ENCODE results near the gene ZNF345.

The ZNF345 gene

GRCh38 chr19:36850559-36851442 is at the start of gene ZNF345:
TSS of gene ZNF345 (plus strand) at chr19:36850876. CDS start at chr19:36876831, 25,955 bp downstream.
- peaks cover 27% of the 10 kb centered on the region for H3K9me3 Mint-ChIP-seq
- H3K27me3 Mint-ChIP-seq (ENCODE audit: low read depth) = no peaks in the 10 kb centered on the region
- peaks cover 5% of the 10 kb centered on the region for H3K4me1 Mint-ChIP-seq
- no peak within 1 kb of the TSS for H3K4me3 Mint-ChIP-seq
- TF ChIP-seq CTCF (IDR thresholded peaks at IDR 0.05; ENCODE audit: unreplicated experiment in 3 of 3) = no peak
- H3K27ac Mint-ChIP-seq = no peak within 1 kb of the TSS
- peaks cover 22% of the 10 kb centered on the region for H3K36me3 Mint-ChIP-seq (ENCODE audit: low read depth)

- no peak for TF ChIP-seq CTCF (IDR thresholded peaks at IDR 0.05; ENCODE audit: unreplicated experiment in 3 of 3)
- Mint-ChIP-seq H3K36me3 (ENCODE audit: low read depth) (peaks cover 80% of the 10 kb centered on the region), H3K4me3 (no peak overlapping the region), H3K27ac (no peak overlapping the region), H3K27me3 (ENCODE audit: low read depth) (no peaks in the 10 kb centered on the region), H3K4me1 (no peaks in the 10 kb centered on the region), H3K9me3 (peaks cover 57% of the 10 kb centered on the region)
These were observed 45.3 kb upstream of the ZNF345 start for GRCh38 chr19:36805364-36805763.

- Mint-ChIP-seq H3K9me3 (peaks cover 62% of the 10 kb centered on the region), H3K27ac (no peak overlapping the region), H3K27me3 (ENCODE audit: low read depth) (no peaks in the 10 kb centered on the region), H3K4me3 (no peak overlapping the region), H3K36me3 (ENCODE audit: low read depth) (peaks cover 80% of the 10 kb centered on the region), H3K4me1 (no peaks in the 10 kb centered on the region)
- no peak for TF ChIP-seq CTCF (IDR thresholded peaks at IDR 0.05; ENCODE audit: unreplicated experiment in 3 of 3)
These were observed 43.6 kb upstream of the ZNF345 start for GRCh38 chr19:36807029-36807428.

GRCh38 chr19:36819130-36819630 is 31.5 kb upstream of the ZNF345 start:
- Mint-ChIP-seq H3K27me3 (ENCODE audit: low read depth) (no peaks in the 10 kb centered on the region), H3K4me3 (no peak overlapping the region), H3K27ac (no peak overlapping the region), H3K4me1 (no peaks in the 10 kb centered on the region), H3K9me3 (peaks cover 80% of the 10 kb centered on the region), H3K36me3 (ENCODE audit: low read depth) (peaks cover 100% of the 10 kb centered on the region)
- TF ChIP-seq CTCF (IDR thresholded peaks at IDR 0.05; ENCODE audit: unreplicated experiment in 3 of 3) = no peak

GRCh38 chr19:36821758-36822157 is 28.9 kb upstream of the ZNF345 start:
- Mint-ChIP-seq H3K36me3 (ENCODE audit: low read depth) (peaks cover 98% of the 10 kb centered on the region), H3K4me3 (no peak overlapping the region), H3K9me3 (peaks cover 83% of the 10 kb centered on the region), H3K4me1 (no peaks in the 10 kb centered on the region), H3K27me3 (ENCODE audit: low read depth) (no peaks in the 10 kb centered on the region), H3K27ac (no peak overlapping the region)
- no peak for TF ChIP-seq CTCF (IDR thresholded peaks at IDR 0.05; ENCODE audit: unreplicated experiment in 3 of 3)

Measured in nephron (organoid).